Measurements from ENCODE around the gene POP7. TPM values are rescaled to one million over a fixed set of nuclear protein-coding genes. Genes with fewer than 3 reads are reported as not detected.

Gene POP7
- total RNA-seq, 1 donor from 2014 or later, result 28.1 TPM

- DNase-seq, result no peak
These were observed 26.6 kb upstream of the POP7 start for GRCh38 chr7:100679129-100679926.

GRCh38 chr7:100679927-100680575 is 25.9 kb upstream of the POP7 start:
- no peak for DNase-seq

GRCh38 chr7:100680576-100681271 is 25.2 kb upstream of the POP7 start:
- DNase-seq, result no peak

GRCh38 chr7:100681491-100682227 is 24.3 kb upstream of the POP7 start:
- no peak for DNase-seq

- DNase-seq, result peak; percentile 25
These were observed 23.6 kb upstream of the POP7 start for GRCh38 chr7:100682228-100682741.

- no peak for DNase-seq
These were observed 22.8 kb upstream of the POP7 start for GRCh38 chr7:100682991-100683658.

GRCh38 chr7:100683659-100684533 is 22.0 kb upstream of the POP7 start:
- DNase-seq, result no peak

- no peak for DNase-seq
These were observed 21.3 kb upstream of the POP7 start for GRCh38 chr7:100684534-100685042.

- no peak for DNase-seq
These were observed 20.8 kb upstream of the POP7 start for GRCh38 chr7:100685049-100685605.

- DNase-seq, result no peak
These were observed 20.2 kb upstream of the POP7 start for GRCh38 chr7:100685631-100686145.

GRCh38 chr7:100686201-100686821 is 19.6 kb upstream of the POP7 start:
- DNase-seq, result no peak

- DNase-seq, result no peak
These were observed 19.1 kb upstream of the POP7 start for GRCh38 chr7:100686822-100687211.

- DNase-seq, result no peak
These were observed 18.7 kb upstream of the POP7 start for GRCh38 chr7:100687261-100687660.

GRCh38 chr7:100687751-100688300 is 18.1 kb upstream of the POP7 start:
- no peak for DNase-seq

- no peak for DNase-seq
These were observed 17.5 kb upstream of the POP7 start for GRCh38 chr7:100688326-100688860.

GRCh38 chr7:100689230-100690135 is 16.4 kb upstream of the POP7 start:
- DNase-seq, result no peak

- DNase-seq, result peak; percentile 85
These were observed 14.0 kb upstream of the POP7 start for GRCh38 chr7:100691676-100692577.

Data from dermis blood vessel endothelial cell (primary cell).